GM12801 (cell line): Measurements from ENCODE around the gene TRIM5.

Experiments used
- CTCF ChIP-seq: IDR thresholded peaks from one replicate; pipeline ENCODE4 v1.5.1; 2011; ENCODE audit warnings: control low read depth; ENCODE audit not compliant: insufficient read length; ENCODE audit errors: extremely low read depth

TRIM5 gene

GRCh38 chr11:5694642-5695041 lies 9.8 kb upstream of the TRIM5 start:
- no peak for TF ChIP-seq CTCF

- no peak for TF ChIP-seq CTCF
Measured at GRCh38 chr11:5691964-5692361, 7.1 kb upstream of the TRIM5 start.

- no peak for TF ChIP-seq CTCF
Measured at GRCh38 chr11:5690736-5691135, 5.9 kb upstream of the TRIM5 start.

- TF ChIP-seq CTCF = no peak
Measured at GRCh38 chr11:5690216-5690615, 5.3 kb upstream of the TRIM5 start.

GRCh38 chr11:5689551-5689983 lies 4.7 kb upstream of the TRIM5 start, which contains the start of gene TRIM22:
Gene TRIM22, plus strand, starts transcription at chr11:5689790. Its CDS starts 6,443 bp downstream, at chr11:5696233.
- no peak for TF ChIP-seq CTCF

GRCh38 chr11:5688482-5688881 lies 3.6 kb upstream of the TRIM5 start:
- no peak for TF ChIP-seq CTCF

- TF ChIP-seq CTCF = no peak
Measured at GRCh38 chr11:5686426-5686825, 1.6 kb upstream of the TRIM5 start.
